Measurements from ENCODE around the gene DEXI.
"Not testable (repeated sequence)": the region's sequence is repeated elsewhere in the genome, so short reads cannot be mapped to it uniquely, and the experiment has no call there.

DEXI gene

GRCh38 chr16:10941127-10941933, 938 bp downstream of the DEXI start:
- peak; percentile 22 for DNase-seq (ENCODE audit: low spot score)

GRCh38 chr16:10940501-10941079, 1.7 kb downstream of the DEXI start:
- DNase-seq (ENCODE audit: low spot score), result peak; percentile 52

- DNase-seq (ENCODE audit: low spot score), result no peak
Observed at GRCh38 chr16:10939649-10940234, 2.5 kb downstream of the DEXI start.

- no peak for DNase-seq (ENCODE audit: low spot score)
Observed at GRCh38 chr16:10938796-10939648, 3.2 kb downstream of the DEXI start.

- DNase-seq (ENCODE audit: low spot score), result no peak
Observed at GRCh38 chr16:10938321-10938720, 3.9 kb downstream of the DEXI start.

- DNase-seq (ENCODE audit: low spot score), result no peak
Observed at GRCh38 chr16:10937068-10937859, 5.0 kb downstream of the DEXI start.

- DNase-seq (ENCODE audit: low spot score), result no peak
Observed at GRCh38 chr16:10936272-10936984, 5.8 kb downstream of the DEXI start.

GRCh38 chr16:10935226-10935915, 6.9 kb downstream of the DEXI start:
- no peak for DNase-seq (ENCODE audit: low spot score)

- no peak for DNase-seq (ENCODE audit: low spot score)
Observed at GRCh38 chr16:10934325-10935107, 7.8 kb downstream of the DEXI start.

- no peak for DNase-seq (ENCODE audit: low spot score)
Observed at GRCh38 chr16:10933865-10934264, 8.4 kb downstream of the DEXI start.

GRCh38 chr16:10932959-10933710, 9.1 kb downstream of the DEXI start:
- DNase-seq (ENCODE audit: low spot score), result no peak

- DNase-seq (ENCODE audit: low spot score), result no peak
Observed at GRCh38 chr16:10931977-10932632, 10.2 kb downstream of the DEXI start.

- DNase-seq (ENCODE audit: low spot score), result no peak
Observed at GRCh38 chr16:10931134-10931533, 11.1 kb downstream of the DEXI start.

GRCh38 chr16:10930755-10931093, 11.5 kb downstream of the DEXI start:
- no peak for DNase-seq (ENCODE audit: low spot score)

- DNase-seq (ENCODE audit: low spot score), result no peak
Observed at GRCh38 chr16:10929853-10930754, 12.2 kb downstream of the DEXI start.

- DNase-seq (ENCODE audit: low spot score), result not testable (repeated sequence)
Observed at GRCh38 chr16:10929097-10929496, 13.2 kb downstream of the DEXI start.

GRCh38 chr16:10927497-10928112, 14.7 kb downstream of the DEXI start:
- DNase-seq (ENCODE audit: low spot score), result no peak

Measured in RKO (cell line).